Kidney epithelial cell (primary cell): ENCODE results near the gene TMEM255A. TPM values are rescaled to one million over a fixed set of nuclear protein-coding genes. Genes with fewer than 3 reads are reported as not detected.

Experiments used
- DNase-seq: peaks from one replicate; pipeline ENCODE4 v3.0.0-alpha.2; 2010; ENCODE audit warnings: low read depth
- H3K27me3 ChIP-seq: 2 replicates; pipeline ENCODE4 v1.6.0; 2011; ENCODE audit warnings: low read length; ENCODE audit not compliant: control insufficient read depth, insufficient read depth
- H3K36me3 ChIP-seq: 2 replicates; pipeline ENCODE4 v1.5.1; 2011; ENCODE audit warnings: low read length; ENCODE audit not compliant: control insufficient read depth, insufficient read depth
- H3K4me3 ChIP-seq: 2 replicates; pipeline ENCODE4 v1.5.1; 2011; ENCODE audit warnings: low read depth, mild to moderate bottlenecking, control low read depth, low read length
- total RNA-seq: library from RNA; depleted of rRNA; stranded (reverse); fragments of >200 nt; gene quantifications from 2 replicates; pipeline ENCODE4 v1.2.3, GENCODE V29; 2015
- TF ChIP-seq, protein P1 (sequence below): IDR thresholded peaks from 2 replicates; pipeline ENCODE4 v1.5.1; 2011; ENCODE audit warnings: mild to moderate bottlenecking, moderate library complexity, low read length, control low read depth, inconsistent platforms; ENCODE audit not compliant: insufficient read depth, poor library complexity, severe bottlenecking

Gene TMEM255A
- total RNA-seq, 1 donor from 2014 or later, result not detected

DNA sequence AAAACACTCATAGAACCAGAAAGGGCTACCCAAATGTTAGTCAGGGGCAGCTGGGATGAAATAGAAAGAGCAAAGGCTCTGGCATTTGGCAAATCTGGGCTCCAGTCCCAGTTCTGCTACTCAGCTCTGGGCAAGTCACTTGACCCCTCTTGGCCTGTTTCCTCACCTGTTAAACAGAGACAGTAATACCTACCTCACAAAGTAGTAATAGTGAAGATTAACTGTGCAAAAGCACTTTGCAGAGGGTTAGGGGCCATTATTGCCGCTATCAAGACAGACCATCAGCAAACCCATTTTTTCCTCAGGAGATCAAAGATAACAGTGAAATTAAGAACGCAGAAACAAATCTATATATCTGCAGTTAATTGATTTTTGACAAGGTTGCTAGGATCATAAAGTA, 40.0 kb downstream of the TMEM255A start:
- no peak for DNase-seq
- no peaks in the 10 kb centered on the region for H3K27me3 ChIP-seq
- TF ChIP-seq, protein P1, sequence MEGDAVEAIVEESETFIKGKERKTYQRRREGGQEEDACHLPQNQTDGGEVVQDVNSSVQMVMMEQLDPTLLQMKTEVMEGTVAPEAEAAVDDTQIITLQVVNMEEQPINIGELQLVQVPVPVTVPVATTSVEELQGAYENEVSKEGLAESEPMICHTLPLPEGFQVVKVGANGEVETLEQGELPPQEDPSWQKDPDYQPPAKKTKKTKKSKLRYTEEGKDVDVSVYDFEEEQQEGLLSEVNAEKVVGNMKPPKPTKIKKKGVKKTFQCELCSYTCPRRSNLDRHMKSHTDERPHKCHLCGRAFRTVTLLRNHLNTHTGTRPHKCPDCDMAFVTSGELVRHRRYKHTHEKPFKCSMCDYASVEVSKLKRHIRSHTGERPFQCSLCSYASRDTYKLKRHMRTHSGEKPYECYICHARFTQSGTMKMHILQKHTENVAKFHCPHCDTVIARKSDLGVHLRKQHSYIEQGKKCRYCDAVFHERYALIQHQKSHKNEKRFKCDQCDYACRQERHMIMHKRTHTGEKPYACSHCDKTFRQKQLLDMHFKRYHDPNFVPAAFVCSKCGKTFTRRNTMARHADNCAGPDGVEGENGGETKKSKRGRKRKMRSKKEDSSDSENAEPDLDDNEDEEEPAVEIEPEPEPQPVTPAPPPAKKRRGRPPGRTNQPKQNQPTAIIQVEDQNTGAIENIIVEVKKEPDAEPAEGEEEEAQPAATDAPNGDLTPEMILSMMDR, result no peak
- no peak overlapping the region for H3K4me3 ChIP-seq
- no peaks in the 10 kb centered on the region for H3K36me3 ChIP-seq

DNA sequence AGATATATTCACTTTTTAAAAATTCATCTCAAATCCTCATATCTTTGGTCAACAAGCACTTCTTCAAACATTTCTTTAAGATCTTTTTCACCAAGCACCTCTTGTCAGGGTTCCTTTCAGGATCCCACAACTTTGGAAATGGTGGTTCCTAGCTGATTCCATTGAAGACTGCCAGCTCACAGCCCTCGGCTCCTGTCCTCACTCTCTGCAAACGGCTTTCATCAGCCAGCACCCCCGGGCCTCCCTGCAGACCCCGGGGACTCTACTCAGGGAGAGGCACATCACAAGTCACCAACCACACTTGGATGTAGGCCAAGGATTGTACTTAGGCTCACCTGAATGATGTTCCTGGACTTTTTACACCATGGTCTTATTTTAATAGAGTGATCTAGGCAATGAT, 40.7 kb downstream of the TMEM255A start:
- H3K27me3 ChIP-seq, result no peaks in the 10 kb centered on the region
- TF ChIP-seq, protein P1, result no peak
- no peaks in the 10 kb centered on the region for H3K36me3 ChIP-seq
- no peak for DNase-seq
- H3K4me3 ChIP-seq, result no peak overlapping the region

DNA sequence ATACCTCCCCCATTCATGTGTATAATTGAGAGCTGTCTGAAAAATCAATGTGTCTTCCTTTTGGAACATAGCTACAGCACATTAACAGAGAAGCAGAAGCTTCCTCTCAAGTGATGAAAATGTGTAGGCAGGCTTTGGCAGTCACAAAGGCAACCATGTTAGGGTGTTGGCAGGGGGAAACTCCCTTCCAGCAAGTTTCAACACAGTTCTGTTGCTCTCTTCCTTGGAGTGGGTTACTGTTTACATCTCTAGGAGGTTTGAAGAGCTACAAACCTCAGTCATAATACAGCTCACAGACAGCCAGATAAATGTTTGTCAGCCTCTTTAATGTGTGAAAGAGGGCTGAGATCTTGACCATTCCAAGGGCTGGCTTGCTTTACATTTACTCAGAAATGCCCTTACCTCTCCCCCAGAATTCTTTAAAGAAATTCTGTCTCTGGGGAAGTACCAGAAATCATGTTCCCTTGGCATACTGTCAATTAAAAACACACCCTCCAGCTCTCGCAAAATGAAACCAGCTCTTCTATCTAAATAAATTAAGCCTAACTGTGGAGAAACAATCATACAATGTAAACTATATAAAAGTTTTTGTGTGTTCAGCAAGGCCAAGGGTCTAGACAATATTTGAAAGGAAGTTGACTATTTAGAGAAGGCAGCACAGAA, 41.8 kb downstream of the TMEM255A start:
- TF ChIP-seq, protein P1, result no peak
- Histone ChIP-seq H3K4me3 (no peak overlapping the region), H3K27me3 (no peaks in the 10 kb centered on the region), H3K36me3 (no peaks in the 10 kb centered on the region)
- DNase-seq, result no peak

DNA sequence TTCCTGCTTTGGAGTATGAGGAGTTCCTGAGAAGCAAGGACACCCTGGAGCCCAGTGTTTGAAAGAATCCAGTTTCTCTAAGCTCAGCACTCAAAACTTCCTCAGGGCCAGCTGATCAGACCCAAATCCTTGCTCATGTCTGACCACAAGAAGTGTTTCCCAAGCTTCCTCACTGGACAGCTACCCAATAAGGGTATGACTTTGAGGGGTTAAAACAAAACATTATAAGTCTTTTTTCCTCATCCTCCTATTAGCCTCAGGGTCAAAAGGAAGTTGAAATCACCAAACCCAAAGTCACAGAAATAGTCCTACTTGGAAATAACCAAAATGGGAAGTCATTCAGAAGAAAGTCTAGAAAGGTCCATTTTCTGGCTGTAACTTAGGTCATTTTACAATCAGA, 46.9 kb downstream of the TMEM255A start:
- TF ChIP-seq, protein P1, result no peak

DNA sequence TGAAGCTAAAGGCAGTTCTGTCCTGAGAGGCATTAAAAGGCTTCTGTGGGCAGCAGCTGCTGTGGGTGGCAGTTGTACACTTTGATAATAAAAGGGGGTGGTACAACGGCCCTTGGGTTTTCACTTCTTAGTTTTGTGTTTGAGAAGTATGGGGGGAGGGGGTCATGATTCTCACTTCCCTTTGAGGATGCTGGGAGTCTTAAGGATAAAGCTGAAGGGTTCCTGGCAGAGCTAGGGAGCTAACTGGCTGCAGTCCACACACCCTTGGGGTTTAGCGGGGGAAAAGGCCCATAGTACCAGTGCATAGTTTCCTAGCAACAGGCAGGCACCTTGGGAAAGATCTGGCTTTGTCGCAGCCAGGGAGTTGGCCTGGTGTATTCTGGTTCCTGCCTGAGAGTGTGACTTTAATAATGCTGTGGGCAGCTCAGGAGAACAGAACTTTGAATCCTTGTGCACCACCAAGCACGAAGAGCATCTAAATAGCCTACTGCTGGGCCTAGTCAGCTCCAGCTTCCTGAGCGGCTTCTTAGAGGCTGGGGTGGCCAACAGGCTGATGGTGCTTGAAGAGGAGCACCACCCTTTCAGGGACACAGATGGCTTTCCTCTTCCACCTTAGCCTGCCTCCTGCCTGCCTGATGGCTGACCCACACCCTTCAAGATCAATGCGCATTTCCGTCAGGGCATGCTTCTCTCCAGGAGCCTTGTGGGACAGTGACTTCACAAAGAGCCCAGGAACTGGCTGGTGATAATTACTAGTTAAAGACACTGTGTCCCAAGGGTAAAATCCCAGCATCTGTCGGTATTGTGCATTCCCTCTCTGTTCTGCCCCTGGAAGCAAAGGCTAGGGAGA, 48.2 kb downstream of the TMEM255A start:
- TF ChIP-seq, protein P1, result no peak
- Histone ChIP-seq H3K36me3 (no peaks in the 10 kb centered on the region), H3K4me3 (no peak overlapping the region), H3K27me3 (no peaks in the 10 kb centered on the region)
- no peak for DNase-seq

More for the DNA sequence above, 46.9 kb downstream of the TMEM255A start:
- no peak for DNase-seq
- Histone ChIP-seq H3K4me3 (no peak overlapping the region), H3K36me3 (no peaks in the 10 kb centered on the region), H3K27me3 (no peaks in the 10 kb centered on the region)
